HepG2 (cell line): ENCODE data around the gene OR8B3. TPM values are rescaled to one million over a fixed set of nuclear protein-coding genes. Genes with fewer than 3 reads are reported as not detected.

Experiments used
- ARHGAP35 ChIP-seq: sonication (generic); formaldehyde crosslinking; IDR thresholded peaks from 2 replicates; pipeline ENCODE4 v1.9.0; 2022; ENCODE audit warnings: mild to moderate bottlenecking, inconsistent platforms, moderate library complexity, missing genetic modification reagents, borderline replicate concordance
- HHEX ChIP-seq: IDR thresholded peaks from 2 replicates; pipeline ENCODE4 v1.6.1; 2016; ENCODE audit warnings: control low read depth
- JDP2 ChIP-seq: sonication (generic); formaldehyde crosslinking; IDR thresholded peaks from 2 replicates; pipeline ENCODE4 v1.8.1; 2022; ENCODE audit warnings: missing genetic modification reagents, borderline replicate concordance
- NR2F2 ChIP-seq: IDR thresholded peaks from 2 replicates; pipeline ENCODE4 v1.6.1; 2012; ENCODE audit warnings: low read depth, inconsistent platforms, borderline replicate concordance
- TCF7 ChIP-seq: sonication (generic); IDR thresholded peaks from 2 replicates; pipeline ENCODE4 v1.6.1; 2016; ENCODE audit warnings: antibody characterized with exemption, low read depth
- ZNF333 ChIP-seq: sonication (generic); formaldehyde crosslinking; IDR thresholded peaks from 2 replicates; pipeline ENCODE4 v1.4.0; 2020; ENCODE audit warnings: mild to moderate bottlenecking, missing genetic modification reagents, borderline replicate concordance
- ZNF878 ChIP-seq: sonication (generic); formaldehyde crosslinking; IDR thresholded peaks from 2 replicates; pipeline ENCODE4 v1.8.1; 2023; ENCODE audit warnings: mild to moderate bottlenecking, missing genetic modification reagents, moderate library complexity
- polyA plus RNA-seq, 8 experiments: library from polyadenylated mRNA; depleted of rRNA in 3 of 8; stranded (reverse) in 7 of 8; unstranded in 1 of 8; fragments of >200 nt; fragmentation: Illumina TruSeq in 4 of 8; extraction: Trizol in 4 of 8; gene quantifications; 2 replicates each; pipeline versions ENCODE4 v1.2.1 to v1.2.3, GENCODE V29; 2011 to 2016; ENCODE audit warnings: low read depth in 4 of 8, missing spikeins in 1 of 8, mixed read lengths in 1 of 8; ENCODE audit not compliant: insufficient read depth in 1 of 8
- total RNA-seq, 5 experiments: library from RNA; depleted of rRNA; stranded (reverse); fragments of >200 nt; fragmentation: Illumina TruSeq; extraction: Trizol; gene quantifications; 2 replicates each; pipeline ENCODE4 v1.2.3, GENCODE V29; 2016; ENCODE audit warnings: low read depth in 1 of 5
- TF ChIP-seq, protein P1 (sequence below): sonication (generic); formaldehyde crosslinking; IDR thresholded peaks from 2 replicates; pipeline ENCODE4 v1.8.1; 2023; ENCODE audit warnings: mild to moderate bottlenecking, missing genetic modification reagents, borderline replicate concordance
- TF ChIP-seq, protein P2 (sequence below): sonication (generic); formaldehyde crosslinking; IDR thresholded peaks from 2 replicates; pipeline ENCODE4 v1.4.0; 2020; ENCODE audit warnings: low read depth, mild to moderate bottlenecking, missing genetic modification reagents
- TF ChIP-seq, protein P3 (sequence below): sonication (generic); formaldehyde crosslinking; IDR thresholded peaks from 2 replicates; pipeline ENCODE4 v1.4.0; 2020; ENCODE audit warnings: mild to moderate bottlenecking, missing genetic modification reagents, borderline replicate concordance

OR8B3 gene
- total and polyA plus RNA-seq, 2 of the 13 experiments (the other 11 are each of a cell fraction or from before 2014, with no cell fraction given): not detected

DNA sequence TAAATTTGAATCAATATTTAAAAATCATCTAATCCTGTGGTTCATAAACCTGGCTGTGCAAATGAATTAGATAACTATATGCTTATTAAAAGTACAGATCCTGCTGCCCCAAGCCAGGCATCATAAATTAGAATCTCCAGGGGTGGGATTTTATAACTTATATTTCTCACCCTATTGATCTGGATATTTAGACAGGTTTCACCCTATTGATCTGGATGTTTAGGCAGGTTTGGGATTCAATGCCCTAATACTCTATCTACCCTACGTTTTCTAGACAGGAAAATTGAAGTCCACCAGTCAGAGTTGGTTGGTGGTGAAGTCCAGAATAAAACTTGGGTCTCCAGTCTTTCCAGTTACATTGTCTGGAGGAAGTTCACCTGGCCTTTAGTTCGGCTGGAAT is 44.0 kb upstream of the OR8B3 start (continued):
- no peak for TF ChIP-seq ZNF878 (CRISPR knock-in tag)
- TF ChIP-seq, protein P1, sequence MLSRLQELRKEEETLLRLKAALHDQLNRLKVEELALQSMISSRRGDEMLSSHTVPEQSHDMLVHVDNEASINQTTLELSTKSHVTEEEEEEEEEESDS (CRISPR knock-in tag): no peak
- TF ChIP-seq JDP2 (CRISPR knock-in tag): no peak
- TF ChIP-seq NR2F2: peak; percentile 96
- TF ChIP-seq HHEX (CRISPR knock-in tag): peak; percentile 83
- peak; percentile 39; the same call in 1 of the 2 replicates for TF ChIP-seq TCF7
- no peak for TF ChIP-seq ARHGAP35
- TF ChIP-seq, protein P2, sequence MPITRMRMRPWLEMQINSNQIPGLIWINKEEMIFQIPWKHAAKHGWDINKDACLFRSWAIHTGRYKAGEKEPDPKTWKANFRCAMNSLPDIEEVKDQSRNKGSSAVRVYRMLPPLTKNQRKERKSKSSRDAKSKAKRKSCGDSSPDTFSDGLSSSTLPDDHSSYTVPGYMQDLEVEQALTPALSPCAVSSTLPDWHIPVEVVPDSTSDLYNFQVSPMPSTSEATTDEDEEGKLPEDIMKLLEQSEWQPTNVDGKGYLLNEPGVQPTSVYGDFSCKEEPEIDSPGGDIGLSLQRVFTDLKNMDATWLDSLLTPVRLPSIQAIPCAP (CRISPR knock-in tag): no peak
- TF ChIP-seq, protein P3, sequence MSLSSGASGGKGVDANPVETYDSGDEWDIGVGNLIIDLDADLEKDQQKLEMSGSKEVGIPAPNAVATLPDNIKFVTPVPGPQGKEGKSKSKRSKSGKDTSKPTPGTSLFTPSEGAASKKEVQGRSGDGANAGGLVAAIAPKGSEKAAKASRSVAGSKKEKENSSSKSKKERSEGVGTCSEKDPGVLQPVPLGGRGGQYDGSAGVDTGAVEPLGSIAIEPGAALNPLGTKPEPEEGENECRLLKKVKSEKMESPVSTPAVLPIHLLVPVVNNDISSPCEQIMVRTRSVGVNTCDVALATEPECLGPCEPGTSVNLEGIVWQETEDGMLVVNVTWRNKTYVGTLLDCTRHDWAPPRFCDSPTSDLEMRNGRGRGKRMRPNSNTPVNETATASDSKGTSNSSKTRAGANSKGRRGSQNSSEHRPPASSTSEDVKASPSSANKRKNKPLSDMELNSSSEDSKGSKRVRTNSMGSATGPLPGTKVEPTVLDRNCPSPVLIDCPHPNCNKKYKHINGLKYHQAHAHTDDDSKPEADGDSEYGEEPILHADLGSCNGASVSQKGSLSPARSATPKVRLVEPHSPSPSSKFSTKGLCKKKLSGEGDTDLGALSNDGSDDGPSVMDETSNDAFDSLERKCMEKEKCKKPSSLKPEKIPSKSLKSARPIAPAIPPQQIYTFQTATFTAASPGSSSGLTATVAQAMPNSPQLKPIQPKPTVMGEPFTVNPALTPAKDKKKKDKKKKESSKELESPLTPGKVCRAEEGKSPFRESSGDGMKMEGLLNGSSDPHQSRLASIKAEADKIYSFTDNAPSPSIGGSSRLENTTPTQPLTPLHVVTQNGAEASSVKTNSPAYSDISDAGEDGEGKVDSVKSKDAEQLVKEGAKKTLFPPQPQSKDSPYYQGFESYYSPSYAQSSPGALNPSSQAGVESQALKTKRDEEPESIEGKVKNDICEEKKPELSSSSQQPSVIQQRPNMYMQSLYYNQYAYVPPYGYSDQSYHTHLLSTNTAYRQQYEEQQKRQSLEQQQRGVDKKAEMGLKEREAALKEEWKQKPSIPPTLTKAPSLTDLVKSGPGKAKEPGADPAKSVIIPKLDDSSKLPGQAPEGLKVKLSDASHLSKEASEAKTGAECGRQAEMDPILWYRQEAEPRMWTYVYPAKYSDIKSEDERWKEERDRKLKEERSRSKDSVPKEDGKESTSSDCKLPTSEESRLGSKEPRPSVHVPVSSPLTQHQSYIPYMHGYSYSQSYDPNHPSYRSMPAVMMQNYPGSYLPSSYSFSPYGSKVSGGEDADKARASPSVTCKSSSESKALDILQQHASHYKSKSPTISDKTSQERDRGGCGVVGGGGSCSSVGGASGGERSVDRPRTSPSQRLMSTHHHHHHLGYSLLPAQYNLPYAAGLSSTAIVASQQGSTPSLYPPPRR: no peak
- no peak for TF ChIP-seq ZNF333 (CRISPR knock-in tag)
- TF ChIP-seq, all 625 proteins: peak for 6
